Uterus (tissue), 2 donors: ENCODE data around the gene TTC7B.

ENCODE experiments used
- CTCF ChIP-seq, 4 experiments: fragments of 200-600 bp in 2 of 4; fragments of 450-650 bp in 2 of 4; sonication (generic) in 2 of 4; IDR thresholded peaks; one replicate each; pipeline ENCODE4 v1.5.1; 2016 to 2019; ENCODE audit warnings: antibody characterized with exemption in 4 of 4, mild to moderate bottlenecking in 2 of 4, moderate library complexity in 1 of 4
- POLR2A ChIP-seq, 2 donors: fragments of 450-650 bp; IDR thresholded peaks; one replicate each; pipeline ENCODE4 v1.6.1; 2016; ENCODE audit warnings: antibody characterized with exemption in 2 of 2, mild to moderate bottlenecking in 1 of 2, moderate library complexity in 1 of 2

- TF ChIP-seq CTCF (IDR thresholded peaks at IDR 0.05) = no peak
- TF ChIP-seq POLR2A (IDR thresholded peaks at IDR 0.05) = no peak
Measured at GRCh38 chr14:90583916-90584605, 232.2 kb downstream of the TTC7B start.
